ENCODE data around the gene TTC38. TPM values are rescaled to one million over a fixed set of nuclear protein-coding genes. Genes with fewer than 3 reads are reported as not detected.

TTC38 gene
- total RNA-seq, 2 experiments from 2014 or later: 20.0 to 25.1 TPM

DNA sequence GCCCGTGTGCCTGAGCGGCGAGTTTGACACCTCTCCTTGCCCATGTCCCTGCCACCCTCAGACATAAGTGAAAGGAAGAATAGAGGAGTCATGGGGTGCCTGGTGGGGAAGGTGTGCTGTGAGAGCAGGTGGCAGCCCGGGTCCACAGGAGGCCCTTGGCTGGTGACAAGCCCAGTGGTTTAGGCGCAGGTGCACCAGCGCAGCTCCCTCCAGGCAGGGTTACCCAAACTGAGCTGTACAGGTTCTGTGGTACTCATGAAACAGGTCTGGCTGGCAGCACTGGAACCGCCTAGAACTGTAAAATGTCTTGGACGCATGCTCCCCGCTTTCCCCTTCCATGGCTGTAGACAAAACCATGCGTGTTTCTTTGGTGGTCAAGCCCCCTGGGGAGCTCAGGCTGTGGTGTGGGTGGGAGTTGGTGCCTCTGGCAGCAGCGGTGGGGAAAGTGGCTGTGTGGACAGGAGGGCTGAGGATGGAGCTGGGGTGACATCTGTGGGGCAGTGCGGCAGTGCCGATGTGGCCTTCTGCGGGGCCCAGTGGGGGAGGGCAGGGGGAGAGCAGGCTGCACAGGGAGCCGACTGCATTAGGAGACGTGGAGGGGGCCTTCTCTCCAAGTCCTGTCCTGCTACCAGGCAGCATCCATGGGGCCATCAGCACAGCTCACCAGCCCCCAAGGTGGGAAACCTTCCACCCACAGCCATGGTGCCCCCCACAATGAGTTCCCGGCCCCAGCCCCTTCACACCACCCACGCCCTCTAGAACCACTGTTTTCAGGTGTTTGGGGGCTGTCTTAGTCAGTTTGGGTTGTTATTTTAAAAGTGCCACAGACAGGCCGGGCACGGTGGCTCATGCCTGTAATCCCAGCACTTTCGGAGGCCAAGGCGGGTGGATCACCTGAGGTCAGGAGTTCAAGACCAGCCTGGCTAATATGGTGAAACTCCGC lies 23.3 kb downstream of the TTC38 start:
- Mint-ChIP-seq H3K9me3 (ENCODE audit: insufficient read depth) (no peaks in the 10 kb centered on the region), H3K4me3 (no peak overlapping the region), H3K36me3 (ENCODE audit: low read depth) (peaks cover 62% of the 10 kb centered on the region), H3K27ac (peak overlapping the region; percentile 78), H3K27me3 (ENCODE audit: low read depth) (no peaks in the 10 kb centered on the region), H3K4me1 (ENCODE audit: low read depth) (peaks cover 82% of the 10 kb centered on the region)
- ChIA-PET CTCF (no interaction called here), POLR2A (interaction anchor here (0.6 kb wide), 1 partner anchor 877 kb away, joined by 3 read pairs; no protein-coding TSS in a partner anchor)
- DNase-seq: no peak
- no peak for ATAC-seq

DNA sequence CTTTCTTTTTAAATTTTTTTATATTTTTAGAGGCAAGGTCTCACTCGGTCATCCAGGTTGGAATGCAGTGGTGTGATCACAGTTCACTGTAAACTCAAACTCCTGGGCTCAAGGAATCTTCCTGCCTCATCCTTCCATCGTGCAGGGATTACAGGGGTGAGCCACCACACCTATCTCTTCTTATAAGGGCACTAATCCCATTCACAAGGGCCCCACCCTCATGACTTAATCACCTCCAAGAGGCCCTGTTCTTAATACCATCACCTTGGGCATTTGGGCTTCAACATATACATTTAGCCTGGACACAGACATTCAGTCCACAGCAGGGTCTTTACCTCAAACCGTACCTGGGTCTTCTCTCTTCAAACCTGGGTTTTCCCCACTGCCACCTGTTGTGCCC lies 24.4 kb downstream of the TTC38 start:
- no peak overlapping the region for H3K4me3 Mint-ChIP-seq
- no peaks in the 10 kb centered on the region for H3K27me3 Mint-ChIP-seq (ENCODE audit: low read depth)
- ATAC-seq (no peak), DNase-seq (no peak)
- ChIA-PET CTCF (no interaction called here), POLR2A (no interaction called here)
- H3K9me3 Mint-ChIP-seq (ENCODE audit: insufficient read depth): no peaks in the 10 kb centered on the region
- peak overlapping the region; percentile 76 for H3K27ac Mint-ChIP-seq
- peaks cover 57% of the 10 kb centered on the region for H3K36me3 Mint-ChIP-seq (ENCODE audit: low read depth)
- H3K4me1 Mint-ChIP-seq (ENCODE audit: low read depth): peaks cover 76% of the 10 kb centered on the region

GRCh38 chr22:46292732-46293131 lies 24.9 kb downstream of the TTC38 start:
- DNase-seq: no peak
- Mint-ChIP-seq H3K36me3 (ENCODE audit: low read depth) (peaks cover 57% of the 10 kb centered on the region), H3K27ac (peak overlapping the region; percentile 76), H3K27me3 (ENCODE audit: low read depth) (no peaks in the 10 kb centered on the region), H3K9me3 (ENCODE audit: insufficient read depth) (no peaks in the 10 kb centered on the region), H3K4me3 (no peak overlapping the region), H3K4me1 (ENCODE audit: low read depth) (peaks cover 70% of the 10 kb centered on the region)
- no peak for ATAC-seq
- ChIA-PET POLR2A (no interaction called here), CTCF (no interaction called here)

- CTCF ChIA-PET: no interaction called here
- Mint-ChIP-seq H3K27me3 (ENCODE audit: low read depth) (no peaks in the 10 kb centered on the region), H3K36me3 (ENCODE audit: low read depth) (peaks cover 60% of the 10 kb centered on the region), H3K4me3 (no peak overlapping the region), H3K4me1 (ENCODE audit: low read depth) (peaks cover 68% of the 10 kb centered on the region), H3K9me3 (ENCODE audit: insufficient read depth) (no peaks in the 10 kb centered on the region), H3K27ac (peak overlapping the region; percentile 76)
- POLR2A ChIA-PET: no interaction called here
- DNase-seq: peak; percentile 45
- no peak for ATAC-seq
Observed at GRCh38 chr22:46293577-46294260, 25.9 kb downstream of the TTC38 start.

DNA sequence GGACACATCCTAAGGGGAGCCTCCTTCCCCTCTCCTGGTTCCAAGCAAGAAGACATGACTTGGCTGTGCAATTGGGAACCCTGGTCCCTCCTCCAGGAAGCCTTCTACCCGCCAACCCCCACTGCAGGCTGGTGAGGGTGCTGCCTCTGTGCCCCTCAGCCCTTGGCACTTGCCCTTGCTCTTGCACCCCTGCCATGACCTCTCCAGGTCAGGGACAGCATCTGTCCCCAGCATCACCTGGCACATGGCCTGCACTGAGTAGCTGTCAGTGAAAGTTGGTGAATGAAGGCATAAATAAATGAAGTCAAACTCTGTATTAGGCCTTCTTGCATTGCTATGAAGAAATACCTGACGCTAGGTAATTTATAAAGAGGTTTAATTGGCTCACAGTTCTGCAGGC lies 27.0 kb downstream of the TTC38 start:
- H3K4me3 Mint-ChIP-seq: peak overlapping the region; percentile 89
- H3K27ac Mint-ChIP-seq: peak overlapping the region; percentile 97
- peaks cover 69% of the 10 kb centered on the region for H3K4me1 Mint-ChIP-seq (ENCODE audit: low read depth)
- CTCF ChIA-PET: interaction anchor here (2.4 kb wide), 1 partner anchor 173 kb away, joined by 21 read pairs; no protein-coding TSS in a partner anchor
- ATAC-seq: no peak
- H3K27me3 Mint-ChIP-seq (ENCODE audit: low read depth): no peaks in the 10 kb centered on the region
- no peak for DNase-seq
- H3K36me3 Mint-ChIP-seq (ENCODE audit: low read depth): peaks cover 70% of the 10 kb centered on the region
- no peaks in the 10 kb centered on the region for H3K9me3 Mint-ChIP-seq (ENCODE audit: insufficient read depth)
- POLR2A ChIA-PET: interaction anchor here (1.6 to 2.6 kb wide), 2 partner anchors 24 to 44 kb away, joined by 5 to 10 read pairs; partner anchors contain the start of gene CDPF1

GRCh38 chr22:46295277-46295971 lies 27.6 kb downstream of the TTC38 start:
- CTCF ChIA-PET: interaction anchor here (0.8 to 2.4 kb wide), 9 partner anchors 8 to 290 kb away, joined by 3 to 21 read pairs (median 4); partner anchors contain the start of gene CDPF1
- H3K4me1 Mint-ChIP-seq (ENCODE audit: low read depth): peaks cover 64% of the 10 kb centered on the region
- peaks cover 68% of the 10 kb centered on the region for H3K36me3 Mint-ChIP-seq (ENCODE audit: low read depth)
- POLR2A ChIA-PET: interaction anchor here (0.6 to 2.6 kb wide), 8 partner anchors 9 to 297 kb away, joined by 3 to 10 read pairs (median 4); partner anchors contain the start of genes CDPF1 and TTC38
- no peaks in the 10 kb centered on the region for H3K9me3 Mint-ChIP-seq (ENCODE audit: insufficient read depth)
- no peak for ATAC-seq
- DNase-seq: no peak
- peak overlapping the region; percentile 97 for H3K27ac Mint-ChIP-seq
- no peaks in the 10 kb centered on the region for H3K27me3 Mint-ChIP-seq (ENCODE audit: low read depth)
- peak overlapping the region; percentile 89 for H3K4me3 Mint-ChIP-seq

DNA sequence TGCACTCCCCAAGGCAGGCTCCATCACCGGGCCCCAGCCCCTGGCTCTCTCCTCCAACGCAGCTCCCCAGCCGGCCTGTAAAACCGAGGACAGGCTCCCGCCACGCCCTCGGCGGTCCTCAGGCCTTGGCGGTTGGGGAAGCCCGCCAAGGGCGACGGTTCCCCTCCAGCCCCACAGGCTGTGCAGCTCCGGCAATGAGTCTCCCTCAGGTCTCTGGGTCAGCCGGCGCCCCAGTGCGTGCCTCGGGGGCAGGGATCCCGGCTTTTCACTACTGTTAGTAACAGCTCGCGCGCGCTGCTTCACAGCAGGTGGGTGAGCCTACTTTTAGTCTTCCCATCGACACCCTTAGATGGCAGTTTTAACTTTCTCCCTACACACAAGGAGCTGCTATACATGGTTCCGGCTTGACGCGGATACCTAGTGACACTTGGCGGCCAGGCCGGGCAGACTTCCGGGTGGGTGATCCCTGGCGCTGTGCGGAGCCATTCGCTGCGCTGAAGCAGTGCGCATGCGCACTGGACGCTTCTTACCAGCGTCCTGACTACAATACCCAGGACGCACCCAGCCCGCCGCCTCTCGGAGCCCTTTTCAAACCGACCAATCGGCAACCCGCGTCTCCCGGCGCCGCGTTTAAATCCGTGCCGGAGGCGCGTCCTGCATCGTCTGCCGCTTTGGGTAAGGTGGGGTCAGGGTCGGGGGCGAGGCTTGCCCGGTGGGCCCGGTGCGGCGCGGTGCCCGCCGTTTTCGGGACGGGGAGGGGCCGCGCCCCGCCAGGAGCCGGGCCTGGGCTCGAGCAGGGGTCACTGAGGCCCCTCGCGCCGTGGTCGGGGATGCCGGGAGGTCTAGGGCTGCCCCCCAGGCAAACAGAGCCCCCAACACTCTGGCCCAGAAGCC lies 28.7 kb downstream of the TTC38 start, which contains the start of gene GTSE1:
TSS of gene GTSE1 (plus strand) at position 614 of the 894 bp plus-strand sequence. CDS start 531 bp downstream, outside the sequence.
- peak; percentile 99 for ATAC-seq
- Mint-ChIP-seq H3K27ac (peak within 1 kb of the TSS; percentile 97), H3K36me3 (ENCODE audit: low read depth) (peaks cover 68% of the 10 kb centered on the region), H3K4me3 (peak within 1 kb of the TSS; percentile 89), H3K4me1 (ENCODE audit: low read depth) (peaks cover 67% of the 10 kb centered on the region), H3K9me3 (ENCODE audit: insufficient read depth) (no peaks in the 10 kb centered on the region), H3K27me3 (ENCODE audit: low read depth) (no peaks in the 10 kb centered on the region)
- DNase-seq: peak; percentile 99
- ChIA-PET CTCF (interaction anchor here (0.9 to 2.4 kb wide), 10 partner anchors 9 to 291 kb away, joined by 3 to 21 read pairs (median 4); partner anchors contain the start of gene CDPF1), POLR2A (interaction anchor here (0.6 to 2.6 kb wide), 10 partner anchors 8 to 298 kb away, joined by 3 to 10 read pairs (median 4); partner anchors contain the start of genes CDPF1 and TTC38)

DNA sequence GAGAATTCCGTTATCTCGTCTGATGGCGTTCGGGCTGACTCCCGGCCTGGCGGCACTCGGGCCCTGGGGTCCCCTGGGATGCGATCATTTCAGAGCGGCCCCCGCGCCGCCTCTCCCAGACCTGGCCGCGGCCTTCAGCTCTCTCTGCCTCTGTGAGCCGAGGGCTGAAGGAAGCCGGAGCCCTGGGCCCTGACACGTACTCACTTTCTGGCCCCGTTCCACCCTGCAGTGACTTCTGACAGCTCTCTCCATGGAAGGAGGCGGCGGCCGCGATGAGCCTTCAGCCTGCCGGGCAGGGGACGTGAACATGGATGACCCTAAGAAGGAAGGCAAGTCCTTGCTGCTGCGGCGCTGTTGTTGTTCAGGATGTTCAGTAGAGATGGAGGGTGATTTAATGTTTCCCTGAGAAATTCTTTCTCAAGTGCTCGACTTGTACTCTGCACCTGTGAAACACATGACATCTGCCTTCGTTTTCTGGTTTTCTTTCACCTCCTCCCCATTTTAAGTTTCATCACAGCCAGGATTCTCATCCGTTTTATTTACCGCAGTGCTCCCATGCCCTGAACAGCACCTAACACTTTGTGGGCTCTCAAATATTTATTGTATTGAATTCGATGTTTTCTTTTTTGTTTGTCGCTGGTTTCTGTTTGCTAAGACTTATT lies 29.5 kb downstream of the TTC38 start:
- H3K36me3 Mint-ChIP-seq (ENCODE audit: low read depth): peaks cover 67% of the 10 kb centered on the region
- peak; percentile 15 for ATAC-seq
- POLR2A ChIA-PET: interaction anchor here (0.6 to 2.6 kb wide), 5 partner anchors 9 to 284 kb away, joined by 3 to 10 read pairs (median 4); partner anchors contain the start of gene CDPF1

DNA sequence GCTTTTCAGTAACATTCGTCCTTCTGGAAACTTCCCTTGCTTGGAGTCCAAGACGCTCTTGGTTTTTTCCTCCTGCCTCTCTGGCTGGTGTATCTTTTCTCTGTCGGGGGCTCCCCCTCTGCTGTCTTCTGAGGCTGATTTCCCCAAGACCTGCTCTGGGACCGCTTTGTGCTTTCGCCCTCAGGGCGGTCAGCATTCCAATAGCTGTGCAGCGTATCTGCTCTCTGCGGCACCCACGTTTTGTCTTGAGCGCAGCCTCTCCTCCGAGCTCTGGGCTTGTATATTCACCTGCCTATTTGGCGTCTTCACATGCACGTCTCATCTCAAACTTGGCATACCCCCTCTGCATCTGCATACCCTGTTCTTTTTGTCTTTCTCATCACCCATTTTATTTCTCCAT lies 31.3 kb downstream of the TTC38 start:
- Mint-ChIP-seq H3K36me3 (ENCODE audit: low read depth) (peaks cover 65% of the 10 kb centered on the region), H3K4me1 (ENCODE audit: low read depth) (peaks cover 61% of the 10 kb centered on the region), H3K4me3 (peak overlapping the region; percentile 89), H3K27me3 (ENCODE audit: low read depth) (no peaks in the 10 kb centered on the region), H3K27ac (no peak overlapping the region), H3K9me3 (ENCODE audit: insufficient read depth) (no peaks in the 10 kb centered on the region)
- DNase-seq: no peak
- CTCF ChIA-PET: interaction anchor here (1.3 to 1.5 kb wide), 2 partner anchors 49 to 177 kb away, joined by 3 to 5 read pairs; partner anchors contain the start of gene CDPF1
- POLR2A ChIA-PET: no interaction called here
- ATAC-seq: no peak

More for the DNA sequence above, 29.5 kb downstream of the TTC38 start:
- CTCF ChIA-PET: interaction anchor here (0.9 kb wide), 1 partner anchor 10 kb away, joined by 3 read pairs; no protein-coding TSS in a partner anchor
- peak overlapping the region; percentile 77 for H3K27ac Mint-ChIP-seq
- H3K4me3 Mint-ChIP-seq: peak overlapping the region; percentile 89
- no peaks in the 10 kb centered on the region for H3K9me3 Mint-ChIP-seq (ENCODE audit: insufficient read depth)
- peaks cover 65% of the 10 kb centered on the region for H3K4me1 Mint-ChIP-seq (ENCODE audit: low read depth)
- no peaks in the 10 kb centered on the region for H3K27me3 Mint-ChIP-seq (ENCODE audit: low read depth)
- peak; percentile 41 for DNase-seq

GRCh38 chr22:46300491-46300890 lies 32.7 kb downstream of the TTC38 start:
- POLR2A ChIA-PET: interaction anchor here (0.9 kb wide), 1 partner anchor 300 kb away, joined by 3 read pairs; no protein-coding TSS in a partner anchor
- H3K4me1 Mint-ChIP-seq (ENCODE audit: low read depth): peaks cover 55% of the 10 kb centered on the region

More at GRCh38 chr22:46300491-46300890, 32.7 kb downstream of the TTC38 start:
- H3K9me3 Mint-ChIP-seq (ENCODE audit: insufficient read depth): no peaks in the 10 kb centered on the region
- H3K27me3 Mint-ChIP-seq (ENCODE audit: low read depth): no peaks in the 10 kb centered on the region
- H3K36me3 Mint-ChIP-seq (ENCODE audit: low read depth): peaks cover 63% of the 10 kb centered on the region
- CTCF ChIA-PET: interaction anchor here (1.3 to 1.5 kb wide), 2 partner anchors 50 to 178 kb away, joined by 3 to 5 read pairs; partner anchors contain the start of gene CDPF1
- ATAC-seq: no peak
- no peak for DNase-seq
- H3K27ac Mint-ChIP-seq: peak overlapping the region; percentile 25
- H3K4me3 Mint-ChIP-seq: no peak overlapping the region
